Measurements from ENCODE around the gene ABI1.

The ABI1 gene

GRCh38 chr10:26755443-26755903, 105.3 kb downstream of the ABI1 start:
- DNase-seq, result no peak

DNA sequence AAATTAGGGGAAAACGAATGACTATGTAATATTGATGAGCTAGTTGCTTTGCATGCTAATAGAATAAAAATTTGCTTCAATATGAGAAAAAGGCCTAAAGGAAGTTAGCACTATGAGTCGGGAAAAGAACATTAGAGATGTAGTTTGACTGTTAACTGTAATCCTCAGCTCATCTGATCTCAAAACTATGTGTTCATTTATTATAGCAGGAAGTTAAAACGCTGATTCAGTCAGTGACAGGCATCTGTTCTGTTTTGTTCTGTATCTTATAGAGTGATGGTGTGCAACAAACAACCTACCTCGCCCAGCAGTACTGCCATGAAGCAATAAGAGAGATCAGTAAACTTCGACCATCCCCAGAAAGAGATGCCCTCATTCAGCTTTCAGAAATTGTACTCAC, 114.7 kb downstream of the ABI1 start:
- DNase-seq, result no peak

DNA sequence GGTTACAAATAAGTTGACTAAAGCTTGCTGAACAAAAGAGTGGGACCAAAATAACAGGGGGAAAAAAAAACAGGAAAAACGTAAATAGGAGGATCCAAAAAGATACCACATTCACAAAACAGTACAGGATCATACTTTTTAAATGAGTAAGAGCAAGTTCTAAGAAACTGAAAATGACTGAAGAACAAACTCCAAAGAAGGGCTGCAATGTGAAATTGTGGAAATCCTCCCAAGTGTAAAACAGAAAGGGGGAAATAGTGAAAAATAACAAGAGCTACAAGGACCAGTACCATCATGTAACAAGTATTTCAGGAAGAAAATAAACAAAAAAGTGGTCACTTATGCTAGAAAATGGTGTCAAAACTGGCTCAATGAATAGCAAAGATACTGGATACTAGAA, 116.9 kb downstream of the ABI1 start:
- DNase-seq, result no peak

GRCh38 chr10:26743091-26743490, 117.7 kb downstream of the ABI1 start:
- no peak for DNase-seq

GRCh38 chr10:26741368-26741767, 119.4 kb downstream of the ABI1 start:
- DNase-seq, result no peak

- DNase-seq, result no peak
These were observed 121.6 kb downstream of the ABI1 start for GRCh38 chr10:26739071-26739631.

GRCh38 chr10:26738301-26738911, 122.4 kb downstream of the ABI1 start:
- no peak for DNase-seq

DNA sequence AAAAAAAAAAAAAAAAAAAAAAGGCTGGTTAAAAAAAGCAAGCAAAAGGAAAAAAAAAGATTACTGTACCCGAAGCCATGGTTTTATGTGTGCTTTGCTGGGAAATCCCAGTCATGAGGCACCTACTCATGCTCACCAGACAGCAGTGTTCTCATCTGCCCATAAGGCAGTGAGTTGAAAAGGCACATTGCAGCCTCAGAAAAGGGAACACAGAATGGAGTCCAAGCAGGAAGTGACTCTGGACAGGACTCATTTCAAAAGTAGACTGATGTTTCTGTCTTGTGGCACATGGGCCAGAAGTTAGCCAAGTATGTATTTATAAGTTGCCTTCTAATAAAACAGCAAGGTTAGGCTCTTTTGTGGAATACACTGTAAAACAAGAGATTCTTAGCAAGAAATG, 123.0 kb downstream of the ABI1 start:
- no peak for DNase-seq

DNA sequence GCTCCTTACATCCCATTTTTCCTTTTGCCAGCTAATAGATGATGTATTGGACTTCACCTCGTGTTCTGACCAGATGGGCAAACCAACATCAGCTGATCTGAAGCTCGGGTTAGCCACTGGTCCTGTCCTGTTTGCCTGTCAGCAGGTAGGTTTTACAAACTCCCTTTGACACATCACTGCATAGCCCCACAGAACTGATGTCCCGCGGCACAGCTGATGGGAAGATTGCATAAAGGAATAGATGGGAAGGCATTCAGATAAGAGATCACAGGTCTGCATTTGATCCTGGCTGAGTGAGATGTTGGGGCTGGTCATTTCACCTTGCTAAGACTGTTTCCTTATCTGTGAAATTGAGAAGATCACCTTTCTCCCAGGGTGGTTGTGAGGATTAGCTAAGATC, 125.3 kb downstream of the ABI1 start:
- DNase-seq, result no peak

DNA sequence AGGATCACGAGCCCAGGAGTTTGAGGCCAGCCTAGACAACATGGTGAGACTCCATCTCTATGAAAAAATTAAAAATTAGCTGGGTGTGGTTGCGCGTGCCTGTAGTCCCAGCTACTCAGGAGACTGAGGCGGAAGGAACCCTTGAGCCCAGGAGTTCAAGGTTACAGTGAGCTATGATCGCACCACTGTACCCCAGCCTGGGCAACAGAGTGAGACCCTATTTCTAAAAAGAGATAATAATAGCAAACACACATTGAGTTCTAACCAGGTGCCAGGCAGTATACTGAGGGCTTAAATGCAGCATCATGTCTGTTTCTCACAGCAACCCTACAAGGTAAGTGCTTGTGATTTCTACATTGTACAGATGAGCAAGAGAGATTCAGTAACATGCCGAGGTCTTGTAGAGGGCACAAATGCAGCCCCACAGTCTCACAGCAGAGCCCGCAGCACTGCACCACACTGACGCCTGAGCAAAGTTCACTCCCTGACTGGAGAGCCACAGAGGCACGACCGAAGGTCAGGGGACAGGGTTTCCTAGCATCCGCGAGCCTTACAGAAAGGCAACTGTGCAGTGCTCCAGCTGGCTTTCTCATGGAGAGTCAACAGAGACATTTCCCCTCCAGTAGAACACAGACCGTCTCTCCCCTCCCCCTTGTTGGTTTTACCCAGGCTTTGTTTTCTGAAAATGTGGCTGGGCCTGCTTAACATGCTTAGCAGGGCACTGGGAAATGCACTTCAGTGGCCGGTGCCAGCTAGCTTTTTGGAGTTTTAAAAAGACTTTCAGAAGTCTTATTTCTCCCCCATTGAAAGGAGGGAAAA, 126.8 kb downstream of the ABI1 start:
- no peak for DNase-seq

DNA sequence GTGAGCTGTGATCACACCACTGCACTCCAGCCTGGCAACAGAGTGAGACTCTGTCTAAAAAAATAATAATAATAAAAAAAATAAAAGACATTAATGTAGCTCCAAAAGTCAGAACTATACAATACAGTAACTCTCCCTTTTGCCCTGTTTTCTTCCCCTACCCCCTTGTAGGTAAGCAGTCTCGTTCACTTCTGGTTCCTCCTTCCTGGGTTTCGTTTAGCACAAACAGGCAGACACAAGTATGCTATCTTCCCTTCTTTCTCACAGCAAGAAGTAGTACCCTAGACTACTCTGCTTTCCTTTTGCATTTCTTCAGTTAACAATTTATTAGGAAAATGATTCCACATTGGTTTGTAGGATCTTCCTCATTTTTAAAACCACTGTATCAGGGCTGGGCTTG, 130.2 kb downstream of the ABI1 start:
- no peak for DNase-seq

GRCh38 chr10:26729395-26729794, 131.4 kb downstream of the ABI1 start:
- no peak for DNase-seq

GRCh38 chr10:26728957-26729356, 131.8 kb downstream of the ABI1 start:
- DNase-seq, result no peak

DNA sequence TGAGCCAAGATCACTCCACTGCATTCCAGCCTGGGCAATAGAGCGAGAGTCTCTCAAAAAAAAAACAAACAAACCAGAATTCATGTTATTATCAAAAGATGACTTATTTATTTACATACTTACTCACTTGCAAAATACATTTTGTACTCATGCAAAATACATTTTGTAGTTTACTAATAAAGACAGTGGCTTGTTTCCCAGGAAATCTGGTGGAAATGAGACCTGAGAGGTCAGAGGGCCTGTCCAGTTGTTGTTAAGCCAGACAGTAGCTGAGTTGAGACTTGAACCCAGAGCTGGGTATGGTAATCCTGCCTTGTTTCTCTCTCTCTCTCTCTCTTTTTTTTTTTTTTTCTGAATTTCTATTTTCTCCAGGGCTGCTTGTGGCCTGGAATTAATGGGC, 133.8 kb downstream of the ABI1 start:
- no peak for DNase-seq

DNA sequence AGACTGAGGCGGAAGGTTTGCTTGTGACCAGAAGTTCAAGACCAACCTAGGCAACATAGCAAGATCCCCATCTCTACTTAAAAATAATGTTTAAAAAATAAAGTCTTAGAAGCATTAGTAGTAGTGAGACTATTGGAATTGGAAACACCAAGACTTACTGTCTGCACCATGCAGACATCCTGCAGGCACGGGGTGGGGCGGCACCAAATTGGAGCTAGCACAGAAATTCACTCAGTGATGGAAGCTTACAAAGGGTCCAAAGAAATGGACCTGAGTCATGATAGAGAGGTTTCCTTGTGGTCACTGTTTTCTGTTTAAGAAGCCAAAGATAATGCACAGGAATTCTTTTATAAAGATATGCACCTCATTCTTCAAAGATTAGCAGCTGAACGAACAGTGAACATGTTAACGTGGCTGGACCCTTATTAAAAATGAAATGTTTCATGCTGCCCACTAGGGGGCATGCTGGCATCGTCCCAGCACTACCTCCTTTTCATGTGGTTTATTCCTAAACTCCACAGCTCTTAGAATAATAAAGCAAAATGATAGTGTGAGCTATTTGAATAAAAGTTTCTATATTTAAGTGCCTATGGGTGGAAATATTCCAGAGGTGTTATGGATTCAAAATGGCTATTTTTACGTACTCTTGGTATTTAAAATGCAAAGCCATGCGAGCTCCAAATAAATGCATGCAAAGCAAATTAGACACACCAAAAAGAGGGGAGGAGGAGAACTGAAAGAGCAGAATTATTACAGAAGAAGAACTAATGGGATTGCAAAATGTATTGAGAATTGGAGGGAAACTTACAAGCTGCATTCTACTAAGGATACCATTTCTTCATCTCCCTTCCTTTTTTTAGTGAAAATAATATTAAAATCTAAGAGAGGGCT, 134.7 kb downstream of the ABI1 start:
- no peak for DNase-seq

DNA sequence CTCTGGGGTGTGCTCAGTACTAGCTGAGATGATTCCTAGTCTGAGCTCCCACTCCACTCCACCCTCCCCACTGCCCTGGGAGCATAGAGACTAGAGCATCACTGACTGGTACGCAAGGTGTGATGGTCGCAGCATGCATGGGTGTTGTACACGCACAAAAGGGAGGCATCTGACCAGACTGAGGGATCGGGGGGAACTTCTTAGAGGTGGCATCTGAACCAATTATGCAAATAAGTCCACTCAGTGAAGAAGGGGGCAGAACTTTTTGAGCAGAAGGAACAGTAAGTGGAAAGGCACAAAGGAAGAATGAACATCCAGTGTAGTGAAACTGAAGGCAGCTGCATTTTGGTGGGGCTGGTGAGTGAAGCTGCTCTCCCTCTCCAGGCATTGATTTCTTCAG, 137.7 kb downstream of the ABI1 start:
- DNase-seq, result no peak

- no peak for DNase-seq
These were observed 139.2 kb downstream of the ABI1 start for GRCh38 chr10:26721561-26721960.

- no peak for DNase-seq
These were observed 143.3 kb downstream of the ABI1 start for GRCh38 chr10:26717476-26717875.

DNA sequence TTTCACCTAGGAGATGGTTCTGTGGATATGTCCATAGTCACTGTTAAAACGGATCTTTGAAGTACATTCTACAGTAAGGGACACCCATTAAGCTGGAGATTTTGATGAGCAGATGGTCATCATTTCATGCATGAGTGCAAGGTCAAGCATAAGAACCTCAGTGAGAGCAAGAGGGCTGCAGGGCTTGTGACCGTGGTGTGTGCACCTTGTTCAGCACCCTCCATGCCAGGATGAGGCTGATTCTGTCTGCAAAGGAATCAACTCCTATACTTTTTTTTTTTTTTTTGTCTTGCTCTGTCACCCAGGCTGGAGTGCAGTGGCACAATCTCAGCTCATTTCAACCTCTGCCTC, 145.6 kb downstream of the ABI1 start:
- DNase-seq, result no peak

- DNase-seq, result no peak
These were observed 146.2 kb downstream of the ABI1 start for GRCh38 chr10:26714415-26715136.

DNA sequence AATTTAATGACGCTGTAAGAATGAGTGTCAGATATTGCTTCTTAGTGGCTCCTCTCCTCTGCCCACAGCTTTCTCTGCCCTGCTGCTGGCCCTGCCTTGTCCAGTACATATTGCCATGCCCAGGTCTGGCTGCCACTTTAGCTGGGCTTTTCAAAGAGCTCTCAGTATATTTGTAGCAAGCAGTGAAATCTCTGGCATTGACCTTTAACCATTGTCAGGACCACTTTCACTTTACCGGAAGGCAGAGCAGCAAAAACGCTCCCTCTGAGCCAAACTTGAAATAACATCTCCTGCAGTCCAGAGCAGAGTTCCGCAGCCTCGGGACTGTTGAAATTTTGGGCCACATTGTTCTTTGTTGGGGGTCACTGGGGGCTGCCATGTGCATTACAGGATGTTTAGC, 149.4 kb downstream of the ABI1 start:
- DNase-seq, result no peak

DNA sequence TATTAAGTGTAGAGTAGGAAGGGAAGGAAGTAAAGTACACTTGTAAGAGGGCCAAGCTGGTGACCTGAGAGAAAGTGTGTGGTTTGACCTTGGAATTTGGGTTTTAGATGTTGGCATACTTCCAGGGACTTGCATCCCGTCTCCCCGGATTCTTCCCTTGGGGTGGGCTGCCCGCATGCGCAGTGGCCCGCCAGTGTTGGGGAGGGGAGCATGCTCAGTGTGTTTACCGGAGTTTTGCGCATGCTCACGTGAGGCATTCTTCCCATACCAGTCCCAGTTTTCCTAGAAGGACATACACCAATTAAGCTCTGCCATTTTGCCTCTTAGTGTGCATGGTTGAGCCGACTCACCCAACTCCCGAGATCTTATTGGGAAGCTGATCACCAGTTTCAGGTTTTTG, 153.8 kb downstream of the ABI1 start:
- no peak for DNase-seq

DNA sequence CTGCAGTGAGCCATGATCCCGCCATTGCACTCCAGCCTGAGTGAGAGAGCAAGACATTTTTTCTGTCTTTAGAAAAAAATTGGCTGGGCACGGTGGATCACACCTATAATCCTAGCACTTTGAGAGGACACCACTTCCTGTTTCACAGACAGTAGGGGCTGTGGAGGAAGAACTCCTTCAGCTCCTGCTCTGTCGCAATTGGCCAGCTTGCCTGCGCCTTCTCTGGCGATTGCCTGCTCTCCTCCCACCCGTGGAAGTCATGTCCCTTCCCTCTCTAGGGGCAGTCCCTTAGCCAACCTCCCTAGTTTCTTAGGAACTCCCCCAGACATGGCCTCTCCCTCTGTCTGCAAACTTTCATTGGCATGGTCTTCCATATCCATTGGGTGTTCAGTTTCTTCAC, 154.6 kb downstream of the ABI1 start:
- DNase-seq, result no peak

Measured in NCI-H510A (cell line).